Bronchial epithelial cell (primary cell): ENCODE measurements around the gene PRR20C. TPM values are rescaled to one million over a fixed set of nuclear protein-coding genes. Genes with fewer than 3 reads are reported as not detected.
"Not testable (repeated sequence)": the region's sequence is repeated elsewhere in the genome, so short reads cannot be mapped to it uniquely, and the experiment has no call there.

ENCODE experiments used
- DNase-seq: peaks from one replicate; pipeline ENCODE4 v3.0.0-alpha.2; 2010; ENCODE audit warnings: low read depth
- FAIRE-seq: peaks from 2 replicates; lab custom pipeline; 2011; peaks lifted over from hg19 to GRCh38; lab: Jason Lieb, UNC
- H3K27me3 ChIP-seq: 2 replicates; pipeline ENCODE4 v1.5.1; 2011; ENCODE audit warnings: low read length; ENCODE audit not compliant: control insufficient read depth, insufficient read depth
- H3K36me3 ChIP-seq: 2 replicates; pipeline ENCODE4 v1.5.1; 2011; ENCODE audit warnings: low read length; ENCODE audit not compliant: control insufficient read depth, insufficient read depth
- H3K4me3 ChIP-seq: 2 replicates; pipeline ENCODE4 v1.5.1; 2011; ENCODE audit warnings: mild to moderate bottlenecking, low read depth, low read length, control low read depth
- total RNA-seq: library from RNA; depleted of rRNA; stranded (reverse); fragments of >200 nt; gene quantifications from 2 replicates; pipeline ENCODE4 v1.2.1, GENCODE V29; 2014
- TF ChIP-seq, protein P1 (sequence below): IDR thresholded peaks from 2 replicates; pipeline ENCODE4 v1.5.1; 2011; ENCODE audit warnings: mild to moderate bottlenecking, moderate library complexity, low read length, control low read depth, inconsistent platforms; ENCODE audit not compliant: insufficient read depth, severe bottlenecking

The PRR20C gene
- total RNA-seq, result not detected in 2 replicates

- H3K4me3 ChIP-seq, FAIRE-seq, DNase-seq, H3K27me3 ChIP-seq, H3K36me3 ChIP-seq: not testable (repeated sequence)
Observed at GRCh38 chr13:57153761-57154160, at the start of gene PRR20C. PRR20C (plus strand) TSS chr13:57154061; CDS start chr13:57154448, 387 bp downstream.

DNA sequence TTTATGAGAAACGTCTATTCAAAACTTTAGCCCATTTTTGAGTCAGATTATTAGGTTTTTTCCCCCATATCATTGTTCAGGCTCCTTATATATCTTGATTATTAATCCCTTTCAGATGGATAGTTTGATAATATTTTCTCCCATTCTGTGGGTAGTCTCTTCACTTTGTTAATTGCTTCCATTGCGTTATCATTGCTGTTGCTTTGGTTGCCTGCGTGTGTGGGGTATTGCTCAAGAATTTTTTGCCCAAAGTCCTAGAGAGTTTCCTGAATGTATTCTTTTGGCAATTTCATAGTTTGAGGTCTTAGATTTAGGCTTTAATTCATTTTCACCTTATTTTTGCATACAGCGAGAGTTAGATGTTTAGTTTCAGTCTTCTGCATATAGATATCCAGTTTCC, 38.9 kb upstream of the PRR20C start:
- no peak overlapping the region for H3K4me3 ChIP-seq
- no peaks in the 10 kb centered on the region for H3K27me3 ChIP-seq
- no peaks in the 10 kb centered on the region for H3K36me3 ChIP-seq
- DNase-seq (no peak), FAIRE-seq (no peak)
- TF ChIP-seq, protein P1, sequence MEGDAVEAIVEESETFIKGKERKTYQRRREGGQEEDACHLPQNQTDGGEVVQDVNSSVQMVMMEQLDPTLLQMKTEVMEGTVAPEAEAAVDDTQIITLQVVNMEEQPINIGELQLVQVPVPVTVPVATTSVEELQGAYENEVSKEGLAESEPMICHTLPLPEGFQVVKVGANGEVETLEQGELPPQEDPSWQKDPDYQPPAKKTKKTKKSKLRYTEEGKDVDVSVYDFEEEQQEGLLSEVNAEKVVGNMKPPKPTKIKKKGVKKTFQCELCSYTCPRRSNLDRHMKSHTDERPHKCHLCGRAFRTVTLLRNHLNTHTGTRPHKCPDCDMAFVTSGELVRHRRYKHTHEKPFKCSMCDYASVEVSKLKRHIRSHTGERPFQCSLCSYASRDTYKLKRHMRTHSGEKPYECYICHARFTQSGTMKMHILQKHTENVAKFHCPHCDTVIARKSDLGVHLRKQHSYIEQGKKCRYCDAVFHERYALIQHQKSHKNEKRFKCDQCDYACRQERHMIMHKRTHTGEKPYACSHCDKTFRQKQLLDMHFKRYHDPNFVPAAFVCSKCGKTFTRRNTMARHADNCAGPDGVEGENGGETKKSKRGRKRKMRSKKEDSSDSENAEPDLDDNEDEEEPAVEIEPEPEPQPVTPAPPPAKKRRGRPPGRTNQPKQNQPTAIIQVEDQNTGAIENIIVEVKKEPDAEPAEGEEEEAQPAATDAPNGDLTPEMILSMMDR, result no peak

DNA sequence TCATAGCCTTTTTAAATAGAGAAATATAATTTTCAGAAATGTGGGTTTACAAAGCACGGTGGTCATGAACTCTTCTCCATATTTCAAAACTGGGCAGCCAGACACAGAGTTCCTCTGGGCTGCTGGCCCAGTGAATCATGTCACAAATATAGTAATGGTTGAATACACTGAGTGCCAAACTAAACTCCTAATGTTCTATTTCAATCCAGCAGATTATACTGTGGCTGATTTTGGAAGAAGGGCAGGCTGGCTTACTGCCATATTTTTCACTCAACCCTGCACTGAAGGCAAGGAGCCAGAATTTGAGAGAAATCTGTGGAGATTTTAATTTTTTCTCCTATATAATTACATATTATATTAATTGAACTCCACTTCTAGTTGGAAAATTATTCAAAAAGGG, 30.2 kb upstream of the PRR20C start:
- no peak overlapping the region for H3K4me3 ChIP-seq
- DNase-seq (no peak), FAIRE-seq (no peak)
- no peaks in the 10 kb centered on the region for H3K27me3 ChIP-seq
- TF ChIP-seq, protein P1, result no peak
- no peaks in the 10 kb centered on the region for H3K36me3 ChIP-seq

GRCh38 chr13:57128909-57129308, 25.0 kb upstream of the PRR20C start:
- DNase-seq (no peak), FAIRE-seq (no peak)
- TF ChIP-seq, protein P1, result no peak
- Histone ChIP-seq H3K36me3 (no peaks in the 10 kb centered on the region), H3K4me3 (no peak overlapping the region), H3K27me3 (no peaks in the 10 kb centered on the region)

GRCh38 chr13:57136093-57136492, 17.8 kb upstream of the PRR20C start:
- TF ChIP-seq, protein P1, result no peak
- no peak for FAIRE-seq
- DNase-seq, result no peak

DNA sequence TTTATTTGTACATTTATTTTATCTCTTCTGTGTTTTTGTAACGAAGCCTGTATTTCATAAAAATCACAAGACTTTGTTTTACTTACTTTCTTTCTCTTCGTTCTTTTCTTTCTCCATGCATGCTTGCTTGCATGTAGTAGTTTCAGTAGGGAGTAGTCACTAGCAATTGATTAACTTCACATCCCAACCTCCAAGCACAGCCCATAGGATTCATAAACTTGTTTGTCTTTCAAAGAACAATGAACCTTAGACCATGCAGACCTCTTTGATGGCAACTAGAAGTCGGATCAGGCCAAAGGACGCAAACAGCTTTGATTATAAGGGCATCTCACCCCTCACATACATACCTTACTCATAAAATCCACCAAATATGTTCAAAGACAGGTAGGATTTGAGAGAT, 16.3 kb upstream of the PRR20C start:
- no peak for DNase-seq
- TF ChIP-seq, protein P1, result no peak

More at GRCh38 chr13:57136093-57136492, 17.8 kb upstream of the PRR20C start:
- no peaks in the 10 kb centered on the region for H3K27me3 ChIP-seq
- H3K4me3 ChIP-seq, result no peak overlapping the region
- H3K36me3 ChIP-seq, result no peaks in the 10 kb centered on the region

More for the DNA sequence above, 16.3 kb upstream of the PRR20C start:
- H3K36me3 ChIP-seq, result no peaks in the 10 kb centered on the region
- no peaks in the 10 kb centered on the region for H3K27me3 ChIP-seq
- FAIRE-seq, result no peak
- no peak overlapping the region for H3K4me3 ChIP-seq
